Esophagus (tissue), 2 donors: ENCODE data around the gene DOCK11. TPM values are rescaled to one million over a fixed set of nuclear protein-coding genes. Genes with fewer than 3 reads are reported as not detected.

Experiments
- H3K27ac ChIP-seq, 2 donors: one replicate each; pipeline ENCODE4 v1.5.1; 2013; ENCODE audit warnings: low read depth in 2 of 2, mild to moderate bottlenecking in 2 of 2, inconsistent platforms in 1 of 2, low read length in 1 of 2, moderate library complexity in 1 of 2
- H3K27me3 ChIP-seq, 2 donors: one replicate each; pipeline ENCODE4 v1.6.1; 2013; ENCODE audit warnings: low read length in 2 of 2, control low read depth in 1 of 2, mild to moderate bottlenecking in 1 of 2; ENCODE audit not compliant: insufficient read depth in 2 of 2, control insufficient read depth in 1 of 2
- H3K36me3 ChIP-seq, 2 donors: one replicate each; pipeline ENCODE4 v1.6.1; 2013; ENCODE audit warnings: low read length in 1 of 2; ENCODE audit not compliant: control insufficient read depth in 2 of 2, insufficient read depth in 2 of 2
- H3K4me1 ChIP-seq, 2 donors: one replicate each; pipeline ENCODE4 v1.6.1; 2013; ENCODE audit warnings: low read length in 1 of 2; ENCODE audit not compliant: control insufficient read depth in 2 of 2, insufficient read depth in 2 of 2
- H3K4me3 ChIP-seq, 2 donors: one replicate each; pipeline ENCODE4 v1.5.1; 2013; ENCODE audit warnings: low read length in 2 of 2, mild to moderate bottlenecking in 2 of 2, low read depth in 1 of 2, moderate library complexity in 1 of 2
- H3K9me3 ChIP-seq, 2 donors: one replicate each; pipeline ENCODE4 v1.6.1; 2013; ENCODE audit warnings: mild to moderate bottlenecking in 2 of 2, low read depth in 1 of 2, low read length in 1 of 2, moderate library complexity in 1 of 2; ENCODE audit not compliant: control insufficient read depth in 2 of 2, insufficient read depth in 1 of 2
- whole genome bisulfite sequencing, 2 donors: extraction: QIAGEN DNeasy Blood & Tissue Kit; methylation state at CpG; one replicate each; pipeline ENCODE4 v1.1.7; 2013; 5-methylcytosine and 5-hydroxymethylcytosine counted together
- polyA plus RNA-seq, 2 donors: library from polyadenylated mRNA; stranded (reverse); fragments of 200-250 nt; gene quantifications; one replicate each; pipeline ENCODE4 v1.2.3, GENCODE V29; 2013
- donor health status: healthy with polysubstance abuse.
- donor health status: Bipolar disorder and iron deficiency.

The DOCK11 gene
- polyA plus RNA-seq, 2 donors = 3.3 to 3.7 TPM

DNA sequence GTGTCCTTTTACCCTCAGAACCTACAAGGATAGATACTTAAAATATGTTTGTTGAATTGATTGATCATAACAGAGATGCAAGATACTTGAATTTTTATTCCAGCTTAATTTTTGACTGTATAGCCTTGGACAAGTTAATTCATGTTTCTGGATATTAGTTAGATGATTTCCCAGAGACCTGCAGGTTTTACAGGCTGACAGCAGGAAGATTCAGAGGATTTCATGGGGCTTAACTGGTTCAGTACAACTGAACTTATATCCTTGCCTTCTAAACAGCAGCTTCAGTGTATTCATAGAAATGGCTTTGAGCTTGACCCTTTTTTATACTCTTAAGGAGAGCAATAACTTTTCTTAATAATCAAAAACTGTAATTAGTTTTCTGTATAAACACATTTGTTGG lies 169.6 kb downstream of the DOCK11 start:
- Histone ChIP-seq H3K4me1 (no peaks in the 10 kb centered on the region), H3K9me3 (no peaks in the 10 kb centered on the region), H3K36me3 (no peaks in the 10 kb centered on the region), H3K4me3 (no peak overlapping the region), H3K27ac (no peak overlapping the region), H3K27me3 (no peaks in the 10 kb centered on the region)

- Histone ChIP-seq H3K36me3 (no peaks in the 10 kb centered on the region), H3K27me3 (no peaks in the 10 kb centered on the region), H3K4me1 (no peaks in the 10 kb centered on the region), H3K4me3 (no peak overlapping the region), H3K27ac (no peak overlapping the region), H3K9me3 (no peaks in the 10 kb centered on the region)
- 52 to 55% methylated on average over 3 of the region's 3 CpGs for WGBS, 2 donors
These were observed 170.9 kb downstream of the DOCK11 start for GRCh38 chrX:118666521-118666920.

DNA sequence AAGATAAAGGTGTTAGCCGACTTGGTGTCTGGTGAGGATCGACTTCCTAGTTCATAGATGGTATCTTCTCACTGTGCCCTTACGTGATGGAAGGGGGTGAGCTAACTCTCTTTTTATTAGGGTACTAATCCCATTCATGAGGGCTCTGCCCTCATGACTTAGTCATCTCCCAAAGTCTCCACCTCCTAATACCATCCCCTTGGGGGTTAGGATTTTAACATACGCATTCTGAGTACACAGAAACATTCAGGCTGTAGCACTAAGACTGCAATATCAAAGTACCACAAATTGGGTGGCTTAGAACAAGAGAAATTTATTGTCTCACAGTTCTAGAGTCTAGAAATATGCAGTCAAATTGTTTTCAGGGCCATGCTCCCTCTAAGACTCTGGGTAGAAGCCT lies 173.8 kb downstream of the DOCK11 start:
- Histone ChIP-seq H3K4me3 (no peak overlapping the region), H3K9me3 (no peaks in the 10 kb centered on the region), H3K36me3 (no peaks in the 10 kb centered on the region), H3K4me1 (no peaks in the 10 kb centered on the region), H3K27ac (no peak overlapping the region), H3K27me3 (no peaks in the 10 kb centered on the region)
- 74 to 82% methylated on average over 4 of the region's 4 CpGs for WGBS, 2 donors

- Histone ChIP-seq H3K36me3 (no peaks in the 10 kb centered on the region), H3K9me3 (no peaks in the 10 kb centered on the region), H3K27me3 (no peaks in the 10 kb centered on the region), H3K4me3 (no peak overlapping the region), H3K27ac (no peak overlapping the region), H3K4me1 (no peaks in the 10 kb centered on the region)
- 84 to 93% methylated on average over 4 of the region's 4 CpGs for WGBS, 2 donors
These were observed 179.8 kb downstream of the DOCK11 start for GRCh38 chrX:118675326-118675965.

DNA sequence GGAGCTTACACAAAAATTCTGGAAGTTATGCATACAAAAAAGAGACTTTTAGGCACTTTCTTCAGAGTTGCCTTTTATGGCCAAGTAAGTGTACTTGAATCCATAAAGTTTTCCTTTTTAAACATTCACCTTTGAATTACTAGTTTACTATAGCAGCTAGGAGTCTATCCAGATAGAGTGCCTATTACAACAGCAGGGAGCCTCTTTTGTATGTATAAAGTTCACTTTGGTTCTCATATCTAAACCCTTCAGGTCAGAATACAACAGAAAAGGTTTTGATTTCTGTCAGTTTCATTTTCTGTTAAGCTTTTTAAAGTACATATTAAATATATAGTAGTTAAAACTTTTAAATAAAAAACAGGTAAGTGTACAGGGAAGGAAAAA lies 180.3 kb downstream of the DOCK11 start:
- Histone ChIP-seq H3K9me3 (no peaks in the 10 kb centered on the region), H3K27me3 (no peaks in the 10 kb centered on the region), H3K36me3 (no peaks in the 10 kb centered on the region), H3K4me1 (no peaks in the 10 kb centered on the region), H3K4me3 (no peak overlapping the region), H3K27ac (no peak overlapping the region)

DNA sequence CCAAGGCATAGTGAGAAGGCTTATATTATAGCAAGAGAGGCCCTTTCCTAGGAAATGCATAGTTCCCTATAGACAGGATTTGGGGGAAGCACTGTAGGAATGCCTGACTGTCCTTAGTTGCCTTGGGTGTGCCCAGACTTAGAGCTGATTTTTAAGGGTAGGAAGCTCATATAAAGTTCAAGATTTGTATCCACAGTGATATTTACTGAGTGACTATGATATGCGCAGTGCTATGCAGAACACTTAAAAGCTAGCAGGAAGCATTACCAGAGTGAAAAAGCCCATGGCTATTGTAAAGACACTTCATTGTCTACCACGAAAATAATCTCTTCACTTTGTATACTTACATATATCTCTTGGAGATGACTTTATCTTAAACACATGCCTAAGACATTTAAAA lies 181.7 kb downstream of the DOCK11 start:
- Histone ChIP-seq H3K4me3 (no peak overlapping the region), H3K36me3 (no peaks in the 10 kb centered on the region), H3K9me3 (no peaks in the 10 kb centered on the region), H3K4me1 (no peaks in the 10 kb centered on the region), H3K27ac (no peak overlapping the region), H3K27me3 (no peaks in the 10 kb centered on the region)
- 57 to 89% methylated on average over 2 of the region's 2 CpGs for WGBS, 2 donors

DNA sequence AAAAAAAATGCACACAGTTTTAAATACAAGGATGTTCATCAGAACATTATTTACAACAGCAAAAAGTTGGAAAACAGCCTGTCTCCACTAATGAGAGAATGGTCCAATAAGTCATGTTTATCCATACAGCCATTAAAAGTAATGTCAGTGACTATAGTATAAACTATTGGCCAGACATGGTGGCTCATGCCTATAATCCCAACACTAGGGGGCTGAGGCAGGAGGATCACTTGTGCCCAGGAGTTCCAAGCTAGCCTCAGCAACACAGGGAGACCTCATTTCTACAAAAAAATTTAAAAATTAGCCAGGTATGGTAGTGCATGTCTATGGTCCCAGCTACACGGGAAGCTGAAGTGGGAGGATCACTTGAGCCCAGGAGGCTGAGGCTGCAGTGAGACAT lies 183.7 kb downstream of the DOCK11 start:
- 76 to 97% methylated on average over 1 of the region's 1 CpG for WGBS, 2 donors

GRCh38 chrX:118682258-118683014 lies 186.8 kb downstream of the DOCK11 start:
- H3K27me3 ChIP-seq = no peaks in the 10 kb centered on the region
- H3K9me3 ChIP-seq = no peaks in the 10 kb centered on the region
- 30% methylated on average over 2 of the region's 2 CpGs for WGBS, 2 donors
- no peak overlapping the region for H3K27ac ChIP-seq
- no peaks in the 10 kb centered on the region for H3K36me3 ChIP-seq
- H3K4me1 ChIP-seq = no peaks in the 10 kb centered on the region
- H3K4me3 ChIP-seq = no peak overlapping the region

More for the DNA sequence above, 183.7 kb downstream of the DOCK11 start:
- no peaks in the 10 kb centered on the region for H3K4me1 ChIP-seq
- H3K27ac ChIP-seq = no peak overlapping the region
- no peaks in the 10 kb centered on the region for H3K27me3 ChIP-seq
- no peaks in the 10 kb centered on the region for H3K9me3 ChIP-seq
- no peak overlapping the region for H3K4me3 ChIP-seq
- H3K36me3 ChIP-seq = no peaks in the 10 kb centered on the region

GRCh38 chrX:118685393-118685792 lies 189.8 kb downstream of the DOCK11 start:
- Histone ChIP-seq H3K27me3 (no peaks in the 10 kb centered on the region), H3K9me3 (no peaks in the 10 kb centered on the region), H3K4me1 (no peaks in the 10 kb centered on the region), H3K27ac (no peak overlapping the region), H3K36me3 (no peaks in the 10 kb centered on the region), H3K4me3 (no peak overlapping the region)
- 73 to 74% methylated on average over 3 of the region's 3 CpGs for WGBS, 2 donors

DNA sequence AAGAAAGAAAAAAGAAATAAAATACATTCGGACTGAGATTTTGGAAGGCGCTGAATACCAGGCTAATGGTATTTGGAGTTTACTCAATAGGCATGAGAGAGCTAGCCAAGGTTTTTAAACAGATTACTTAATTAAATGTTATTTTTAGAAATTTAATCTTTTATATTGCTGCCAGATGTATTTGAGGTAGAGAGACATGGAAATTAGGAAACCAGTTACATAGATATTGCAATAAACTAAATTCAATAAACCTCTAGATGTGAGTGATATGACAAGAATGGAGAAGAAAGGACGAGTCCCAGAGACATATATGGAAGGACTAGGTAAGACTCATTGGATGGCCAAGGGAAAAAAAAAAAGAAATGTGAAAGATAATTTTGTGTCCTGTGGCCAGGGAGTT lies 193.3 kb downstream of the DOCK11 start:
- no peaks in the 10 kb centered on the region for H3K36me3 ChIP-seq
- H3K9me3 ChIP-seq = no peaks in the 10 kb centered on the region

More for the DNA sequence above, 193.3 kb downstream of the DOCK11 start:
- no peaks in the 10 kb centered on the region for H3K27me3 ChIP-seq
- WGBS, 2 donors = 71 to 88% methylated on average over 3 of the region's 3 CpGs
- no peaks in the 10 kb centered on the region for H3K4me1 ChIP-seq
- H3K4me3 ChIP-seq = no peak overlapping the region
- H3K27ac ChIP-seq = no peak overlapping the region
